Lower lobe of right lung (tissue), 2 donors: Measurements from ENCODE around the gene THAP4. TPM values are rescaled to one million over a fixed set of nuclear protein-coding genes. Genes with fewer than 3 reads are reported as not detected.

Experiments used
- ATAC-seq, 2 donors: fragments of 200-7000 bp; cut with Tn5 transposase; one replicate each; pipeline ENCODE4 v1.9.1; 2020 to 2022; ENCODE audit warnings: mild to moderate bottlenecking in 2 of 2, moderate library complexity in 2 of 2
- DNase-seq: peaks from one replicate; pipeline ENCODE4 v3.0.0-alpha.2; 2020
- H3K27ac ChIP-seq: fragments of 200-600 bp; one replicate; pipeline ENCODE4 v1.8.0; 2022
- H3K27me3 ChIP-seq: fragments of 200-600 bp; one replicate; pipeline ENCODE4 v1.8.0; 2022; ENCODE audit warnings: low read depth
- H3K36me3 ChIP-seq: fragments of 200-600 bp; one replicate; pipeline ENCODE4 v1.8.0; 2022; ENCODE audit warnings: mild to moderate bottlenecking
- H3K4me1 ChIP-seq: fragments of 200-600 bp; one replicate; pipeline ENCODE4 v1.8.0; 2022
- H3K4me3 ChIP-seq: fragments of 200-600 bp; one replicate; pipeline ENCODE4 v1.8.0; 2022; ENCODE audit warnings: mild to moderate bottlenecking
- H3K9me3 ChIP-seq: fragments of 200-600 bp; one replicate; pipeline ENCODE4 v1.8.0; 2022
- intact Hi-C: fragments of 100-400 bp; cut with DNase I; formaldehyde crosslinking; loops from one replicate; pipeline ENCODE4 v1.11.0; 2022
- total RNA-seq: library from RNA; stranded (reverse); fragmentation: NEBNext Ultra II Directional; extraction: Animal tissue kit (Norgen Biotek cat#: 25700); gene quantifications from one replicate; pipeline ENCODE4 v1.2.1, GENCODE V29; 2021
- TF ChIP-seq, protein P1 (sequence below): fragments of 200-600 bp; IDR thresholded peaks from one replicate; pipeline ENCODE4 v1.8.0; 2022; ENCODE audit warnings: antibody characterized with exemption, mild to moderate bottlenecking
- donor health status: DM: no; HTN: yes; CAD: no; lungs with severe emphysema.

Gene THAP4
- total RNA-seq, 1 donor from 2014 or later, result 39.8 TPM

GRCh38 chr2:241559323-241560161, 77.4 kb downstream of the THAP4 start:
- peaks cover 4% of the 10 kb centered on the region for H3K27me3 ChIP-seq
- TF ChIP-seq, protein P1, sequence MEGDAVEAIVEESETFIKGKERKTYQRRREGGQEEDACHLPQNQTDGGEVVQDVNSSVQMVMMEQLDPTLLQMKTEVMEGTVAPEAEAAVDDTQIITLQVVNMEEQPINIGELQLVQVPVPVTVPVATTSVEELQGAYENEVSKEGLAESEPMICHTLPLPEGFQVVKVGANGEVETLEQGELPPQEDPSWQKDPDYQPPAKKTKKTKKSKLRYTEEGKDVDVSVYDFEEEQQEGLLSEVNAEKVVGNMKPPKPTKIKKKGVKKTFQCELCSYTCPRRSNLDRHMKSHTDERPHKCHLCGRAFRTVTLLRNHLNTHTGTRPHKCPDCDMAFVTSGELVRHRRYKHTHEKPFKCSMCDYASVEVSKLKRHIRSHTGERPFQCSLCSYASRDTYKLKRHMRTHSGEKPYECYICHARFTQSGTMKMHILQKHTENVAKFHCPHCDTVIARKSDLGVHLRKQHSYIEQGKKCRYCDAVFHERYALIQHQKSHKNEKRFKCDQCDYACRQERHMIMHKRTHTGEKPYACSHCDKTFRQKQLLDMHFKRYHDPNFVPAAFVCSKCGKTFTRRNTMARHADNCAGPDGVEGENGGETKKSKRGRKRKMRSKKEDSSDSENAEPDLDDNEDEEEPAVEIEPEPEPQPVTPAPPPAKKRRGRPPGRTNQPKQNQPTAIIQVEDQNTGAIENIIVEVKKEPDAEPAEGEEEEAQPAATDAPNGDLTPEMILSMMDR, result no peak
- H3K36me3 ChIP-seq, result peaks cover 8% of the 10 kb centered on the region
- H3K4me3 ChIP-seq, result peak overlapping the region; percentile 80
- DNase-seq (no peak), ATAC-seq (peak; percentile 65 to 68)
- H3K27ac ChIP-seq, result peak overlapping the region; percentile 72
- H3K4me1 ChIP-seq, result peaks cover 37% of the 10 kb centered on the region
- intact Hi-C loops, result no loop called here
- H3K9me3 ChIP-seq, result peaks cover 5% of the 10 kb centered on the region

DNA sequence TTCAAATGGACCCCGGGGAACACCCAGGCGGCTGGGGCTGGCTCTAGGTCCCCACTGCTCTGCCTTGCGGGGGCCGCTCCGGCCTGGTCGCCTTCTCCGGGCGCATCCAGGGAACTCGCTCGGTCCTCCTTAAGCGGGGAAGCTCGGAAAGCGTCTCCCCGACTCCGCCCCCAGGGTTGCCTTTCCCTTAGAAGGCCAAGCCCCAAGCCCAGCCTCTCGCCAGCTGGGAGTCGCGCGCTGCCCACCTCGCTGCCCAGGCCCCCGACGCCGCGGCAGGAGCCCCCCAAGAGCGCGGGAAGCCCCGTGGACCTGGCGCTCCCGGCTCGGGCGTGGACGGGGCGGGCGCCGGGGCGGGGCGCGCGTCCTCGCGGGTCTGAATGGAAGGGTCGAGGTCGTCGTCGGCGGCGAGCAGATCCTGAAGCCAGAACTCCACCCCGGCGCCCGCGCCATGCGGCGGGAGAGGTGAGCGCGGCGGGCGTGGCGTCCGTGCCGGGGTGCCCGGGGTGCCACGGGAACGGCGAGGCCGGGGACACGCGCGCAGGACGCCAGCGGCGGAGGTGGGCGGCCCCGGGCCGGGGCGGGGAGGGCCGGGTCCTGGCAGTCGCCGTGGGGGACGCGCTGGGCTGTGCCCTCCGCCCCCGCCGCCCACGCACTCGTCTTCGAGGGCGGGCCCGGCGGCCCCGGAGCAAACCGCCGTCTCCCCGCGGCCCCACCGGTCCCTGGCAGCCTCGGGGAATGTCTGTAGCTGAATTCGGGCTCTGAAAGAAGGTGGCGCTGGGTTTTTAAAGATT, 78.2 kb downstream of the THAP4 start, which contains the start of gene BOK:
BOK (plus strand) TSS at position 214 of the 791 bp plus-strand sequence. CDS start 739 bp downstream, outside the sequence.
- Histone ChIP-seq H3K4me3 (peak within 1 kb of the TSS; percentile 80), H3K4me1 (peaks cover 37% of the 10 kb centered on the region), H3K27ac (peak within 1 kb of the TSS; percentile 72), H3K9me3 (peaks cover 5% of the 10 kb centered on the region), H3K27me3 (peaks cover 4% of the 10 kb centered on the region), H3K36me3 (peaks cover 5% of the 10 kb centered on the region)
- DNase-seq (peak; percentile 85), ATAC-seq (peak; percentile 67 to 74)
- TF ChIP-seq, protein P1, result no peak
- intact Hi-C loops, result no loop called here

DNA sequence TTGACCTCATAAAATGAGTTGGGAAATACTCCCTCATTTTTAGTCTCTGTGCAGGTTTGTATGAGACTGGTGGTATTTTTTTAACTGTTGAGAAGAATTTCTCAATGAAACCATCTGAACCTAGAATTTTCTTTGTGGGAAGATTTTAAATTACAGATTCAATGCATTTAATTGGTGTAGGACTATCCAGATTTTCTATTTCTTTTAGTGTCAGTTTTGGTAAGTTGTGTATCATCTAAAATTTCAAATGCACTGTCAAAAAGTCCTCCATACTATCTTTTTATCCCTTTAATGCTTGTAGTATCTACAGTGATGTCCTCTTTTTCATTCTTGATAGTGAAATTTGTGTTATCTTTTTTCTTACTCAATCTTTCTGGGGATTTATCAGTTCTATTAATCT, 80.2 kb downstream of the THAP4 start:
- Histone ChIP-seq H3K27ac (no peak overlapping the region), H3K27me3 (peaks cover 4% of the 10 kb centered on the region), H3K4me3 (no peak overlapping the region), H3K4me1 (peaks cover 25% of the 10 kb centered on the region), H3K36me3 (no peaks in the 10 kb centered on the region), H3K9me3 (peaks cover 5% of the 10 kb centered on the region)
- intact Hi-C loops, result no loop called here
- TF ChIP-seq, protein P1, result no peak
- no peak for ATAC-seq
- no peak for DNase-seq

DNA sequence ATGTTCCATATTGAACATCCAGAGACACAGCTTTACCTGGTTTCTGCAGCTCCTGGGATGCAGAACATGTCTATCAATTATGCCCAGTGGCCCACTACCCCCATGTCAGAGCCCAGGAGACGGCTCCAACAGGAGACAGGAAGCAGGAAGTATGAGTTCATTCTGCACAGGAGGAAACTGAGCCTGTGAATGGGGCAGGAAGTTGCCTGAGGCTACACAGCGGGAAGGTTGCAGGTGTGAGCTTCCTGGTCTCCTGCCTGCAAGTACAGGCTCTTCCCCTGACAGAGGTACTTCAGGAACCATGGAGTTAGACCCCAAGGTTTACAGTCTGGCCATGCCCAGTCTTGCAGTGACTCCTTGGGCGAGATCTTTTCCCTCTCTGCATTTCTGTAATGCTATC, 81.2 kb downstream of the THAP4 start:
- peaks cover 4% of the 10 kb centered on the region for H3K27me3 ChIP-seq

More for the DNA sequence above, 81.2 kb downstream of the THAP4 start:
- Histone ChIP-seq H3K27ac (peak overlapping the region; percentile 11), H3K36me3 (no peaks in the 10 kb centered on the region), H3K4me1 (peaks cover 23% of the 10 kb centered on the region), H3K9me3 (peaks cover 5% of the 10 kb centered on the region), H3K4me3 (no peak overlapping the region)
- DNase-seq, result no peak
- TF ChIP-seq, protein P1, result no peak
- intact Hi-C loops, result no loop called here
- ATAC-seq, result no peak
